PC-9 (cell line): ENCODE results near the gene PITRM1.

Experiments used
- EZH2 ChIP-seq: fragments of 200-600 bp; sonication (generic); IDR thresholded peaks from 2 replicates; pipeline ENCODE4 v1.8.0; 2017; ENCODE audit warnings: antibody characterized with exemption, low read depth
- TF ChIP-seq, protein P1 (sequence below): fragments of 200-600 bp; sonication (generic); conservative IDR thresholded peaks from 2 replicates; pipeline ENCODE4 v1.6.1; 2017; ENCODE audit warnings: mixed run types, antibody characterized with exemption, mild to moderate bottlenecking, moderate library complexity

- TF ChIP-seq, protein P1, sequence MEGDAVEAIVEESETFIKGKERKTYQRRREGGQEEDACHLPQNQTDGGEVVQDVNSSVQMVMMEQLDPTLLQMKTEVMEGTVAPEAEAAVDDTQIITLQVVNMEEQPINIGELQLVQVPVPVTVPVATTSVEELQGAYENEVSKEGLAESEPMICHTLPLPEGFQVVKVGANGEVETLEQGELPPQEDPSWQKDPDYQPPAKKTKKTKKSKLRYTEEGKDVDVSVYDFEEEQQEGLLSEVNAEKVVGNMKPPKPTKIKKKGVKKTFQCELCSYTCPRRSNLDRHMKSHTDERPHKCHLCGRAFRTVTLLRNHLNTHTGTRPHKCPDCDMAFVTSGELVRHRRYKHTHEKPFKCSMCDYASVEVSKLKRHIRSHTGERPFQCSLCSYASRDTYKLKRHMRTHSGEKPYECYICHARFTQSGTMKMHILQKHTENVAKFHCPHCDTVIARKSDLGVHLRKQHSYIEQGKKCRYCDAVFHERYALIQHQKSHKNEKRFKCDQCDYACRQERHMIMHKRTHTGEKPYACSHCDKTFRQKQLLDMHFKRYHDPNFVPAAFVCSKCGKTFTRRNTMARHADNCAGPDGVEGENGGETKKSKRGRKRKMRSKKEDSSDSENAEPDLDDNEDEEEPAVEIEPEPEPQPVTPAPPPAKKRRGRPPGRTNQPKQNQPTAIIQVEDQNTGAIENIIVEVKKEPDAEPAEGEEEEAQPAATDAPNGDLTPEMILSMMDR, result no peak
- no peak for TF ChIP-seq EZH2
Measured at GRCh38 chr10:3122486-3123205, 49.9 kb downstream of the PITRM1 start.
